MM.1S (cell line): ENCODE data around the gene PPP4C.

Source experiments
- EZH2 ChIP-seq: fragments of 300-600 bp; sonication (generic); optimal IDR thresholded peaks from 2 replicates; pipeline ENCODE3; 2017; ENCODE audit warnings: low read depth, mild to moderate bottlenecking, antibody characterized with exemption, low read length, mixed read lengths
- EZH2phosphoT487 ChIP-seq: fragments of 300-600 bp; sonication (generic); IDR thresholded peaks from 2 replicates; pipeline ENCODE4 v1.6.1; 2018; ENCODE audit warnings: antibody characterized with exemption, low read length
- TF ChIP-seq, protein P1 (sequence below): fragments of 300-600 bp; sonication (generic); IDR thresholded peaks from 2 replicates; pipeline ENCODE4 v1.5.1; 2016; ENCODE audit warnings: antibody characterized with exemption, low read length, mixed read lengths

DNA sequence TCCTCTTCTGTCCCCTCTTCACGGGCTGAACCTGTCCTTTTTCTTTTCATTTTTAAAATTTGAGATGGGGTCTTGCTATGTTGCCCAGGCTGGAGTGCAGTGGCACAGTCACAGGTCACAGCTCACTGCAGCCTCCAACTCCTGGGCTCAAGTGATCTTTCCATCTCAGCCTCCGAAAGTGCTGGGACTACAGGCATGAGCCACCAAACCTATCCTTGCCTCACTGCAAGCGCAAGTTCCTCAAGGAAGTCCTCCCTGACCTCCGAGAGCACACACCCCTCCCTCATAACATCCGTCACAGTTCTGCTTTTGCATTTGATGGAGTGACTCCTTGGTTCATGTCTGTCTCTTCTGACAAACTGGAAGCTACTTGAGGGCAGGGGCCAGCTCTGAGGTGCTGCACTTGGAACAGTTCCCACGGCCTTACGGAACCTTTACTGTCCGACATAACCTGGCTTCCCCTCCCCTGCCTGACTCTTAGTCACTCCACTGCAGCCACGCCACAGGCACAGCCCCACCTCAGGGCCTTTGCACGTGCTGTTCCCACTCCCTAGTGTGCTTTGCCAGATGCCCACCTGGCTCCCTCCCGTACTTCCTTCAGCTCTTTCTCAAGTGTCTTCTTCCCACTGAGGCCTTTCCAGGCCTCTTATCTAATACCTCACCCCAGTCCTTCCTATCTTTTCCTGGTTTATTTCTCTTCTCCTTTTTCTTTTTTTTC lies 11.5 kb downstream of the PPP4C start:
- TF ChIP-seq, protein P1, sequence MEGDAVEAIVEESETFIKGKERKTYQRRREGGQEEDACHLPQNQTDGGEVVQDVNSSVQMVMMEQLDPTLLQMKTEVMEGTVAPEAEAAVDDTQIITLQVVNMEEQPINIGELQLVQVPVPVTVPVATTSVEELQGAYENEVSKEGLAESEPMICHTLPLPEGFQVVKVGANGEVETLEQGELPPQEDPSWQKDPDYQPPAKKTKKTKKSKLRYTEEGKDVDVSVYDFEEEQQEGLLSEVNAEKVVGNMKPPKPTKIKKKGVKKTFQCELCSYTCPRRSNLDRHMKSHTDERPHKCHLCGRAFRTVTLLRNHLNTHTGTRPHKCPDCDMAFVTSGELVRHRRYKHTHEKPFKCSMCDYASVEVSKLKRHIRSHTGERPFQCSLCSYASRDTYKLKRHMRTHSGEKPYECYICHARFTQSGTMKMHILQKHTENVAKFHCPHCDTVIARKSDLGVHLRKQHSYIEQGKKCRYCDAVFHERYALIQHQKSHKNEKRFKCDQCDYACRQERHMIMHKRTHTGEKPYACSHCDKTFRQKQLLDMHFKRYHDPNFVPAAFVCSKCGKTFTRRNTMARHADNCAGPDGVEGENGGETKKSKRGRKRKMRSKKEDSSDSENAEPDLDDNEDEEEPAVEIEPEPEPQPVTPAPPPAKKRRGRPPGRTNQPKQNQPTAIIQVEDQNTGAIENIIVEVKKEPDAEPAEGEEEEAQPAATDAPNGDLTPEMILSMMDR, result no peak
- TF ChIP-seq EZH2, result no peak
- TF ChIP-seq EZH2phosphoT487, result no peak
